GM19397 (cell line): Measurements from ENCODE around the gene ELP4.

Source experiments
- ATAC-seq: cut with Tn5 transposase; IDR thresholded peaks from one replicate; pipeline ENCODE4 v1.9.1; 2021; ENCODE audit warnings: mild to moderate bottlenecking, moderate library complexity; ENCODE audit not compliant: unreplicated experiment

ELP4 gene

DNA sequence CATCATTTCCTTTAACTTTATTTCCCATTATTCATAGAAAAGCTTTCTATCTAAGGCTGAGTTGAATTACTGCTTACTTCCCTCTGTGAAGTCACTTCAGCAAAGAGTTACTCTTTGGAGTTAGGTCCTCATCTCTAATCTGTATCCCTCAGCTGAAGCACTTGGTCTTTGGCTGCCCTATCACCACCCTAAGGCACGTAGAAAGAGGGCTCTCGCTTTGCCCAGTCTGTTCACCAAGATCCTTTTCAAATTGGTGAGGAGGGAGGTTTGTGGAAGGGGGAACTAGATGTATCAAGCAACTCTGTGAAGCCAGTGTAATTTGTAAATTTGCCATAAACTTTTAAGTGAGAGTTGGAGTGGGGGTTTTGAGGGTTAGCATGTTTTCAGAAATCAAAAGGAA is 258.1 kb downstream of the ELP4 start:
- no peak for ATAC-seq

DNA sequence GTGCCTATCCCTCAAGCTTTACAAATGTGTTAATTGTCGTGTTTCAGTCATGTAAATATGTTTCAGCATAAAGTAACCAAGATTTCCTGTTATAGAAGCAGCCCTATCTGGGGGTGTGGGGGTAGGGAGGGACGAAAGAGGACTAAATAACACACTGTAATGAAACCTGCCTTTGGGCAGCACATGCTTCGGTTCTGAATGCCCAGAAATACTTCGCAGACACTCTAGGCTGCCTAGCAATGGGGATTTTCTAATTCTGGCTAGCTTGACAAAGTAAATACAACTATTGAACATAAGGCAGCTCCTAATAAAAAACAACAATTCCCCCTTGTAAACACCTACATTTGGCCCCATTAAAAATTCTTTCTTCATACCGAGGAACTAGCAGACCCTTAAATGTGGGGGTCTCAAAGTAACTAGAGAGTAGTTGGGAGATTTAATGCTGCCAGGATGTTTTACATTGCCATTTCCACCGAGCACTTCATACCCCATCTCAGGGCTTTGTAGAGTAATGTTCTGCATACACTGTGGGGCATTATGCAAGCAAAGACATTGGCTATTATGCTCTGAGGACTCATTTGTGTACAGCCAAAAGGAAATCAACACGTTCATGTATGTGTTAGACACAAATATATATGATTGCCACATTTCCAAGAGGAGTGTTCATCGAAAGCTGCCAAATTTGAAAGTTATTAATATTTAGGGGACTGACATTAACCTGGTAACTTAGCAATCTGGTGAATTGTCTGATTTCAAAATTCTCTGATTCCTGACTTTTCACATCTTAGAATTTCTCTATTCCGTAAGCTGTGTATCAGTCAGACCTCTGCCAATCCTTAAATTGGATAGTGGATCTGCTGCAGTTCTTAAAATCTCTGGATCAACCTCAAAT is 259.4 kb downstream of the ELP4 start:
- no peak for ATAC-seq

DNA sequence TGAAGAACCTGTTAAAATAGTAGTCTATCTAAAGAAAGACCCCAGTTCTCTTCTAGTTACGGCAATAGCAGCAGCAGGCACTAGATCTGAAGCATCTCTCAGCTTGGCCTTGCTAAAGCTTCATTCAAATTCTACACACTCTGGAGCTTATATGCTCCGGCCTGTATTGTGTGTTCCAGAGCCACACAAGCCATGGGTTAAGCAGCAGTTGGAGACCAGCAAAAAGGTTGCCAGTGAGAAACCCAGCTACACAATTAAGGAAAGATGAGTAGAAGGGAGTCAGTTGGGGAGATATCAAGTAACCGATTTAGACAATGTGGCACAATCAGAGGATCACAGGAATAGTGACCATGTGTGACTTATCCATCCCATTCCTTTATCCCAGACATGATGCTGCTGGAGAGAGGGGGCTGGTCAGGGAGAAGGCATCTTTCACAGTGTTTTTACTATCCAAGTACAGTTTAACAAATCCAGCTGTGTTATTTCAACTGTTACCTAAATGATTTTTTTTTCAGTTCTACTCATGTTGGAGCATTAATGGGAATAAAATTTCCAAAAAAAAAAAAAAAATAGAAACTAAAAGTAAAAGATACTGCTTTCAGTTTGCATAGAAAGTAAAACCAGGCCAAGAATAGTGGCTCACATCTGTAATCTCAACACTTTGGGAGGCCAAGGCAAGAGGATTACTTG is 260.6 kb downstream of the ELP4 start:
- no peak for ATAC-seq

DNA sequence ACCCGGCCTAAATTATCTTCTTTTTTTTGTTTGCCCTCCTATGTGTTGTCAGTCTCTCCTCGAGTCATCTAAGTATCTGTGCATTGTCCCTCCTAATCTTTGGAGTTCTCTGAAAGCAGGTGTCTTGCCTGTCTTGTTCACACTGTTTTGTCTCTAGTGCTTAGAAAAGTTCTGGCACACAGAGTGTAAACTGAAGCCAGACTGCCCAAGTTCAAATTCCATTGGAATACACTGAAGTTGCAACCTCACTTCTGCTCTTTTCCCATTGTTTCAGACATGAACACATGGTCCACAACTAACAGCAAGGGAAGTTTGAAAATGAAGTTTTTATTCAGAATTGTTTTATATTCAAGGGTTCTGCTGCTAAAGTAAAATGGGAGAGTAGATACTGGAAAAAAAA is 262.8 kb downstream of the ELP4 start:
- ATAC-seq = no peak

DNA sequence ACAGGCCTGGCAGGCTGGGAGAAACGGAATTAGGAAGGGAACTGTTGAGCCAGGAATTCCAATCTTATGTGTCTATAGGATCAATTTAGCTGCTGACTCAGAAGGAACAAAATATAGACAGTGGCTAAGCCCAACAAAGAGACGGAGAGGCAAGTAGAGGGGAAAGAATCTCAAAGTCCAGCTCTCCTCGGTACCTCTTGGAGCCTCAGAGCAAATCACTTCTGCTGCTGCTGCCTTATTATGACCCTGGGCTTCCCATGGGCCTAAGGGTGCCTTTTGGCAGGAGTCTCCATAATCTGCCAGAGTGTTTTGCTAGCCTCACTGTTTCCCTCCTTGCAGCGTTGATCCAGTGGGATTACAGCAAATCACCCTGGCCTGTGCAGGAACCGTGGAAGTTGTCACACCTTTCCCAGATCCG is 269.8 kb downstream of the ELP4 start:
- no peak for ATAC-seq

DNA sequence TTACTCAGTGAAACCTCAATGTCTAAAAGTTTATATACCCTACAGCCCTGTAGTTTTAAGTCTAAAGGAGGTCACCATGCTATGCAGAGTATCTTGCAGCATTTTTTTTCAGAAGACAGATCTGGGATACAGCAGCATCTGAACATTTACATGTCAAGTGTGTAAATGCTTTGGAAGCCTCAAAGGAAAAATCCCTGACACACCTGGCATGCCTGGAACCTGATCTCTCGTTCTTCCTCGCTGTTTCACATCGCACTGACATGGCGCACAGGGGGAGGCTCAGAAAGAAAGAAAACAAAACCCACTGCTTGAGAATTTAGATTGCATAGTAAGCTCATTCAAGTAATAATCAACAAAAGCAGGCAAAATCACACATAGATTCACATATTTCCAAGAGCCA is 270.5 kb downstream of the ELP4 start:
- no peak for ATAC-seq

DNA sequence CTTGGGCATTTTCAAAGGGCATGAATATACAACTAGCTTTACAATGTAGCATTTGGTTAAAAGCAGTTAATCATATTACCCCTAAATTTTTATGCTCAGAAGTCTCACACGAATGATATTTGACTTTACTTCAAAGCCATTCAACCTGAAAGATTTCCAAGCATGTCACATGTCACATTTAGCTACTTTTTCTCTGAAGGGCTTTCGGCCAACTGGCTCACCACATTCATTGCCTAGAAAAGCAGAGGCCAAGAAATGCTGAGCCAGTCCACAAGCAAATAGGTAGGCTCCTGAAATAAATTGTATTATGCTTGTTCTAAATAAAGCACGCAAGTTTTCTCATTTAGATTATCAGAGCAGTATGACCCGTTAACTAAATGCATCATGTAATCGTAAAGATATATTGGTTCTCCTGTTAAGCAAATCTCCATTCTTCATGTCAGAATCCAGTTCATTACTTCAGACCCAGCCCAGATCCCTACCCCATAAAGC is 271.0 kb downstream of the ELP4 start:
- ATAC-seq = no peak

DNA sequence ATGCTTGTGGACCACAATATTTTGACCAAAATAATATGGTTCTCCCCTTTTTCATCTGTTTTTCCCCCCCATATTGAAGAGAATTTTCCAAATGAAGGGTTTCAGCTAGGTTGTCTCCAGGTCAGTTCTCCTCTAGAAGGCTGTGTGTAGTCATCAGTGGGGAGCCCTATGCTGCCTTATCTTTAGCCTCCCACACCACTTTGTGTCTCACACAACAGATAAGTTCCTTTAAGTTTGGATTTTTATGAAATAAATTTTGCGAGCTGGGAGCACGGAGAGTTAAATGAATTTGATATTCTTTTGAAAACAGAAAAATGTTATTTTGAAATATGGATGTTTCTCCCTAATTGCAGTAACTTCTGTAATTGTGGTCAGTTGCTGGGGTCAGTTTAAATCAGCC is 272.7 kb downstream of the ELP4 start:
- ATAC-seq = no peak

DNA sequence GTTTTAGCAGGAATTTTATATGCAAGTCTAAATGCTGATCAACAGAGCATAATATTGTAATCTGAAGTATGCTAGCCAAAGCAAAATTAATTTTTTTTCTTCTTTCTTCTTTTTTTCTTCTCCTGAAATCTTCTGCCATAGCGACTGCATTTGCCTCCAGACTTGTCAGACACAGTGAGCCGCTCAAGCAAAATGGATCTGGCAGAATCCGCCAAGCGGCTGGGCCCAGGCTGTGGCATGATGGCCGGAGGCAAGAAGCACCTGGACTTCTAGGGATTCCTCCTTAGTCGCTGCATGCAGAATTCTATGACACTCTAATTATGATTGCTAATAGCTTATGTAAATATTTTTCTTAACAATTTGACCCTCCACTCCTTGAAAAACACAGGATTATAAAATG is 273.7 kb downstream of the ELP4 start:
- no peak for ATAC-seq

DNA sequence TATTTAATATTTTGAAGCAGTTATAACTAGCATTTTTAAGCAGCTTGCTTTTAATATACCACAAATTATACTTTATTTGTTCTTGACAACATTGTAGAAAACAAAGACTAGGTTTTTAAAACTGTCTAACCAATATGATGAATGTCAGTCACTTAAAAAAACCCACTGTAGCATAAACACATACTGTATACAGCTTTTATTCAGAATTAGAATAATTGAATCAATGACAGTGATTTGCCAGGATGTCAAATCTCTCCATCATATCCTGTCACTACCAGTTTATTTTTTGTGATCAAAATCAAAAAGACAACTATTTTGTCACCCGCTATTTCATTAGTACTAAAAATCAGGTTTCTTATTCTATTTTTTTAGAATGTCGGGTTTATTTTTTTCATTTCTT is 275.0 kb downstream of the ELP4 start:
- no peak for ATAC-seq

DNA sequence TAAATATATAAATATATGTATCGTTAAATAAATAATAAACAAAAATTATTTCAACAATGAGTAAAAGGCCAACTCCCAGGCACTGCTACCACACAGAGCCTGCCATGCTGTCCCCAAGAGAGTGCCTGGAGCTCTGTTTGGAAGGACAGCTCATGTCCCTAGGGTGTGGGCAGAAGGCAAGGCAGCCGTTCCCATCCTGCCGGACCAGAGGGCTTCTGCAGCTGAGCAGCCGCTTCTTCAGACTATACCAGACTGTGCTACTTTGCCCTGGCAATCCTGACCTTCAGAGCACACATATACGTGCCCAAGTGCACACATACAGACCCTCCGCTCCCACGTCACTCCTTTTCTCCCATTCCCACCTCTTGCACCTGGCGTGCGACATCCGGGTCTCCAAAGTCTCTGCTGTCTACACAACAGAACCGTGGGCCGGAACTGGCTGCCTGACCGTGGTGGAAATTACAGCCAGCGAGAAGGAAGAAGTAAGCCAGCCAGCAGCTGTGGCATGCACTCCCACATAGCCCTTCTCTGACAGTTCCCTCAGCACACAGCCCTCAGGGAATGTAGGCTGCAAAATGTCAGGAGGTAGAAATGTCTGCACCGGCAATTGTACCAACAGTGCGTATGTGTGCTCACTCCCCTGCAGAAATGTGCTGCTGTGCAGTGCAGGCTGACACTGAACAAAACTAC is 277.6 kb downstream of the ELP4 start:
- ATAC-seq = no peak

DNA sequence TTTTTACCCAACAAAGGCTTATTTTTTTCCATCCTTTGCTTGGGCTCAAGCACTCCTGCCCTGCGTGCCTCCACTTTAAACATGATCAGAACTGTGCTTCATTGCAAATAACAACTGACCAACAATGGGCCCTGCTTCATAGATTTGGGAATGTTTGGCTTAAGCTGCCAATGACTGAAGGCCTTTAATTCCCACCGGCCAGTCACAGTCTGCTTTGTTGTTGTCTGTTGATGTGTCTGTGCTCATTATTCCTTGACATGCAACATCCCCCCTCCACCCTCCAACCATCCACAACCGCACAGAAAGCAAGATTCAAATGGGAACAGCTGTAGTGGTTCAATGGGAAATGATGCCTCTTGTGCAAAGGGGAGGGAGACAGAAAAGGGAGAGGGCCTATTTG is 278.5 kb downstream of the ELP4 start:
- ATAC-seq = no peak

DNA sequence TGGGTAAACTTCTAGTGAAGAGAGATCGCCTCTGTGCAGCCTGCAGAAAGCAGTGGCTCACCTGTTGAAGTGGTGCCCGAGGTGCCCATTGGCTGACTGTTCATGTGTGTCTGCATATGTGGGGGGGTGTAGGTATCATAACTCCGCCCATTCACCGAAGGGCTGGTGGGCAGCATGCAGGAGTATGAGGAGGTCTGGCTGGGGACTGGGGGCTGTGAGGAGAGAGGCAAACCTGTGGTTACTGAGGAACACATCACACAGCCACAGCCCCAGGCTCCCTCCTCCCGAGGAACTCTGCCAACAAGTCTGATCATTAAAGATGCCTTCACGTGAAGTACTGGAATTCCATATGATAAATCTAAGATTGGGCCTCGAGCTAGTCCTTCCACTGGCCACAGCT is 281.1 kb downstream of the ELP4 start:
- no peak for ATAC-seq

DNA sequence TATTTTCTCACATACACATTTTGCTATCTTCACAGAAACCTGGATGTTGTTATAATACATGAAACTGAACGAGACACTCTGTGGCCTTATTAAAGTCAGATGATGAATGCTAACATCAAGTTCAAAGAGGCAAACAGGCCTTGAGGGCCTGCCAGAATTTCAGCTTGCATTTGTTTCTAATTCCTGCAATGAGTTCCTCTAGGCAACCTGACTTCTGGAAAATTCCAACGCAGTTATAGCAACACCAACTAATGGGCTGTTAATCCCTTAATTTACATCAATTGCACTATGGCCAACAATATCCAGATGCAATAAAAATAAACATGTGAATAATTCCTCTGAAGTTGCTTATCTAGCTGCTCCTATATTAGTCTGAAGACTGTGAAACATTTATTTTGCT is 282.5 kb downstream of the ELP4 start:
- no peak for ATAC-seq

DNA sequence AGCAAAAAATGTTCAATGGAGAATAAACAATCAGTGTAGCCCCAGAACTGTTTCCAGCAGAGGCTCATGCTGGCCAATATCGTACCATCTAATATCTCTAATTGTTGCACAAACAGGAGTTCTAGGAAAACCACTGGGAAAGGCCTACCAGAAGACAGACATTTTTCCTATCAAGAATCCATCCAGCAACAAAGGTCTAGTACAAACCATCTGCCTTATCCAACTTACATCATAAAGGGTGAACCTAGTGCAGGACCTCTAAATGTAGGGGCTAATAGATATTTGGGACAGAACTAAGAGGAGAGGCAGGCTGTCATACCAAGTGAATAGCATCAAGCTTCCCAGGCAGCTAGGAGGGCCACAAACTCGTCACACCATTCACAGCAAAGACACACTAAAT is 282.9 kb downstream of the ELP4 start:
- no peak for ATAC-seq

DNA sequence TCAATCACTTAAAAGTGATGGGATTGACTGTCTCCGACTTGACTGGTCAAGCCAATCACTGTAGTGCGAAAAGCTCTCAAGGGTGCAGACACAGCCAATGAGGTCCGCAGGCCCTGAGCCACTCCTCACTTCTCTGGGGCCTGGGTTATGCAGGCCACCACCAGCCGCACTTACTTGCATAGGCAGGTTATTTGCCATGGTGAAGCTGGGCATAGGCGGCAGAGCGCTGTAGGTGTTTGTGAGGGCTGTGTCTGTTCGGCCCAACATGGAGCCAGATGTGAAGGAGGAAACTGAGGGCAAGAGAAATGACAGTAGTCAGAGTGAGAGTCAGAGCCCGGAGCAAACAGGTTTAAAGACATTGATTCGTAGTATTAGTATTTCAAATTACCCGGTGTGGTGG is 283.7 kb downstream of the ELP4 start:
- ATAC-seq = no peak

DNA sequence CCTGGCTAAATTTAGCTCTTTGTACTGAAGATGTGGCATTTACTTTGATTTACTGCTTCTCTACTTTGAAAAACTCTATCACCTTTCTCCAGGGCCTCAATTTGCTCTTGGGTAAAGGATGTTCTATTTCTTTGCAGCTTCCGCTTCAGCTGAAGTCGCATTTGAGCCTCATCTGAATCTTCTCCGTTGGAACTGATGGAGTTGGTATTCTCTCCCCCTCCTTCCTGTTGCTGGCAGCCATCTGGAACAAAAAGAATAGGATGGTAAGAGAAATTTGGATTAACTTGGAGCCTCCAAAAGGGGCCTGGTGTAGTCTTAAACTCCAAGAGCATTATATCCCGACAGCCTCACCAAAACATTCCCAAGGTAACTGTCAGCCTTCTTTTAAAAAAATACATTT is 285.0 kb downstream of the ELP4 start:
- no peak for ATAC-seq

DNA sequence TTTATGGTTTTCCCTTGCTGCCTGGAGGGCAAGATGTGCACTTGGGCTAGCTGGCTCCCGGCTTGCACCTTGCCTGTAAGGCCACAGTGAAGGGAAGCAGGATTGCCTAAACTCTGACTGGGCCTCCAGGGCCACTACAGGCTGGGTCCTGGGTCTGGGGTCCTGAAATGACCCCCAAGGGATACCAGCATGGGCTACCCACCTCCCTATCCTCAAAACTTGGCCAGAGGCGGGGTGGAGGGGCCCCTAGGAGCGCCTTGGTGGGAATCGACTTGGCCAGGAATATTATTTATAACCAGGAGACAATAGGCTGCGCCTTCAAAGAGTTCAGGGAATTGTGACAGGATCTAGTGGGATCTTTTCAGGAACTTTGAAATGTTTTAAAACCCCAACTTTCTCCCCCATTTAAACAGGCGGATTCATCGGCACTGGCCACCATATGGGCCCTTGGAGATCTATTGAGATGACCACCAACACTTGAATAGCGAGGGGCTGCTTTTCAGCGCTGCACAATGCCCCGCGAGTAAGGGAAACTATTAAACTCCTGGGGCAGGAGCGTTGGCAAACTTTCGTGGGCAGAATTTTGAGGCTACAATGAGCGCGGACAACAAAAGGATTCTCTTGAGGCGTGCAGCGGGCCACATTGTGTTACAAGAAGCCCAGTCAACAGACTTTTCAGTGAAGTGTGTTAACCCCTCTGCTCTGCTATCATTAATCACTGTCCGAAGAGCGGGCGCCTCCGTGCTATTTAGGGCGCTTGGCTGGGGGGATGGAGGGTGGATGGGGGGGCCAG is 286.3 kb downstream of the ELP4 start:
- no peak for ATAC-seq

DNA sequence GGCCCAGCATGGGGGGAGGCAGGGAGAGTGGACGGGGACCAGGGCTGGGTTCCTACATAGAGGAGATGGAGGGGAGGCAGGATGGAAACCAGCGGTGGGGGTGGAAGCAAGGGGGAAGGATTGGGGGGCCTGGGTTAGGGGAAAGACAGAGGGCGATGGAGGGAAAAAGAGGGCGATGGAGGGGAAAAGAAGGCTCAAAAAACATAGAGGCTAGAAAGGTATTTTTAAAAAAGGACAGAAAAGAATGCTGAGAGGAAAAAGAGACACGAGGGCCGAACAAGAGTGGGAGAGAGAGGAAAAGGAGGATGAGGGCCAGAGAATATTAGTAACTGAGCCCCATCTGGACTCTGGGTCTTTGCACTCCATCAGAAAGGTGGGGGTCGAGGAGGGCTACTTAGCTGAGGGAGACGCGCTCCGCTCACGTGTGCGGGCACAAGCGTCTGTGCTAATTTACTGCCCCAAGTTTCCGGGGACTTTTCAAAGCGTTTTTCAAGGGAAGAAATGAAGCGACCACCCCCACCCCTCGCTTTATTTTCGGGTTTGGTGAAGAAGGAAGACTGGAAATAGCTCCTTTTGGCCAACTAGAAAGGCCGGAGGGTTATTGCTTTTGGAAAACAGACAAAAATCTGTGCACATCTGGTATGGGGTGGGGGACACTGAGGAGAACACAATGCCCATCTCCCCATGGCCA is 287.1 kb downstream of the ELP4 start:
- no peak for ATAC-seq
